ENCODE data around the gene MAP3K7CL. TPM values are rescaled to one million over a fixed set of nuclear protein-coding genes. Genes with fewer than 3 reads are reported as not detected.

Gene MAP3K7CL
- total and polyA plus RNA-seq, 2 of the 8 experiments (the other 6 are each of a cell fraction or from before 2014, with no cell fraction given) = not detected

- POLR2A ChIA-PET (ENCODE audit: partially characterized antibody) = no interaction called here
- no peak overlapping the region for H3K4me2 ChIP-seq (ENCODE audit: insufficient read depth in 1 of 2, low read depth in 2 of 2, low read length in 2 of 2)
- TF ChIP-seq SP2 (IDR thresholded peaks at IDR 0.05; ENCODE audit: low read length) (no peak), MAX (IDR thresholded peaks at IDR 0.05) (no peak), KDM4A (IDR thresholded peaks at IDR 0.05; ENCODE audit: low read depth, low read length, severe bottlenecking) (no peak), SUZ12 (IDR thresholded peaks at IDR 0.05; ENCODE audit: low read length) (no peak), SAP30 (IDR thresholded peaks at IDR 0.05; ENCODE audit: insufficient read depth, insufficient replicate concordance, low read length) (no peak), CHD2 (IDR thresholded peaks at IDR 0.05; ENCODE audit: low read length) (no peak), CTCF (IDR thresholded peaks at IDR 0.05; ENCODE audit: control extremely low read depth in 1 of 3, insufficient read depth in 1 of 3, low read depth in 1 of 3, low read length in 3 of 3) (no peak), EGR1 (IDR thresholded peaks at IDR 0.05; ENCODE audit: borderline replicate concordance, low read depth, low read length) (no peak), SRF (IDR thresholded peaks at IDR 0.05; ENCODE audit: low read depth, low read length) (no peak), HDAC2 (IDR thresholded peaks at IDR 0.05; ENCODE audit: borderline replicate concordance in 1 of 2, low read depth in 2 of 2, low read length in 2 of 2) (no peak)
Observed at GRCh38 chr21:29181799-29182470, 51.5 kb downstream of the MAP3K7CL start.

More at GRCh38 chr21:29181799-29182470, 51.5 kb downstream of the MAP3K7CL start:
- no peak overlapping the region for H3K27ac ChIP-seq (ENCODE audit: low read depth, low read length)
- H4K5ac ChIP-seq (ENCODE audit: insufficient read length, low read depth, low read length) = no peak overlapping the region
- no peak overlapping the region for H4K91ac ChIP-seq (replicated peaks; ENCODE audit: insufficient read length, low read length)
- H2BK12ac ChIP-seq (ENCODE audit: low read depth, low read length) = no peak overlapping the region
- no peak overlapping the region for H2BK15ac ChIP-seq (ENCODE audit: low read length)
- no peak overlapping the region for H3K56ac ChIP-seq (replicated peaks; ENCODE audit: insufficient read length, low read depth, low read length)
- peaks cover 0 to 3% (median 0%) of the 10 kb centered on the region in 4 experiments; a peak in 1 of 7 replicates for H3K27me3 ChIP-seq (replicated peaks in 1 of 4; ENCODE audit: control insufficient read depth in 3 of 4, extremely low read depth in 1 of 4, insufficient read depth in 3 of 4, low read length in 3 of 4)
- FAIRE-seq = no peak
- H3K14ac ChIP-seq (ENCODE audit: insufficient read length) = no peak overlapping the region
- H4K8ac ChIP-seq (ENCODE audit: extremely low read depth, insufficient read depth, low read length) = no peak overlapping the region
- no peaks in the 10 kb centered on the region for H3K79me2 ChIP-seq (ENCODE audit: control insufficient read depth in 1 of 2, insufficient read depth in 2 of 2, low read length in 2 of 2)
- H3K9me3 ChIP-seq (ENCODE audit: insufficient read depth in 2 of 2, low read depth in 1 of 2, low read length in 1 of 2) = no peaks in the 10 kb centered on the region
- H4K20me1 ChIP-seq (replicated peaks in 1 of 2; ENCODE audit: control insufficient read depth in 1 of 2, insufficient read depth in 2 of 2, low read length in 2 of 2) = no peaks in the 10 kb centered on the region
- H2AK5ac ChIP-seq (ENCODE audit: low read depth, low read length) = no peak overlapping the region
- H2BK20ac ChIP-seq (ENCODE audit: low read length) = no peak overlapping the region
- CTCF ChIA-PET (ENCODE audit: partially characterized antibody) = interaction anchor here (0.5 to 0.9 kb wide), 2 partner anchors 92 to 191 kb away, joined by 3 read pairs; no protein-coding TSS in a partner anchor
- no peak overlapping the region for H3K9ac ChIP-seq (replicated peaks in 1 of 4; ENCODE audit: extremely low read depth in 1 of 4, low read depth in 3 of 4, low read length in 3 of 4)
- no peak overlapping the region for H2BK120ac ChIP-seq (replicated peaks; ENCODE audit: low read depth, low read length)
- H3K36me3 ChIP-seq (ENCODE audit: control insufficient read depth in 2 of 4, insufficient read depth in 4 of 4, low read length in 3 of 4) = no peaks in the 10 kb centered on the region
- H2AFZ ChIP-seq (ENCODE audit: low read length) = no peak overlapping the region
- H3K4me3 ChIP-seq (ENCODE audit: extremely low read depth in 1 of 4, insufficient read depth in 2 of 4, low read depth in 3 of 4, low read length in 4 of 4) = no peak overlapping the region
- WGBS, 2 experiments (ENCODE audit: extremely low coverage in 1 of 2, insufficient coverage in 1 of 2, insufficient read length in 1 of 2, insufficient replicate concordance in 2 of 2, low coverage in 1 of 2, low lambda C conversion rate in 2 of 2, missing lambda C conversion rate in 1 of 2) = 85% methylated on average over 9 of the region's 9 CpGs; no CpG with 5 or more reads in 1 of the 2 experiments
- H2BK5ac ChIP-seq (ENCODE audit: low read depth, low read length) = no peak overlapping the region
- no peaks in the 10 kb centered on the region for H3K79me1 ChIP-seq (ENCODE audit: low read depth, low read length)
- no peak overlapping the region for H3K18ac ChIP-seq (ENCODE audit: extremely low read depth, low read length)
- no peak overlapping the region for H3K4ac ChIP-seq (replicated peaks; ENCODE audit: insufficient read length, low read depth, low read length)
- H3K23ac ChIP-seq (ENCODE audit: insufficient read length) = no peak overlapping the region
- H3K4me1 ChIP-seq (replicated peaks in 1 of 4; ENCODE audit: control insufficient read depth in 3 of 4, insufficient read depth in 4 of 4, low read length in 3 of 4) = peaks cover 0 to 3% (median 0%) of the 10 kb centered on the region in 4 experiments; a peak in 1 of 7 replicates
- no peaks in the 10 kb centered on the region for H3K23me2 ChIP-seq (ENCODE audit: low read depth, low read length)
- DNase-seq (ENCODE audit: low read depth in 1 of 2, low spot score in 2 of 2) = no peak
